ENCODE results near the gene CSNK1G2.

CSNK1G2 gene

DNA sequence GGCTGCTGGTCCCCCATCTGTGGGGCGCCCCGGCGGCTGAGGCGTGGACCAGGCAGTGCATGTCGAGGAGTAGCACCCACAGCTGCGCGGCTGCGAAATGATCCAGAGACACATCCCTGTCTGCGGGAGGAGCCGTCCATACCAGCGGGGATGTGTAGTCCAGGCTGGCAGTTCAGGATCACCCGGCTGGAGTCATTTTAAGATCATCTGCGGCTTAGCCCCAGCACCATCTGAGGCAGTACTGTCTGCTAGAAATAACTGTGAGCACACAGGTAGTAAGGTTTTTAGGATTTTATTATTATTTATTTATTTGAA lies 32.7 kb upstream of the CSNK1G2 start:
- H3K4me3 ChIP-seq (ENCODE audit: low read depth in 1 of 2, low read length in 1 of 2) = no peak overlapping the region
- H3K27me3 ChIP-seq = peaks cover 8% of the 10 kb centered on the region
- H3K36me3 ChIP-seq = peaks cover 5% of the 10 kb centered on the region
- no peak overlapping the region for H3K27ac ChIP-seq
- H3K9me3 ChIP-seq = no peaks in the 10 kb centered on the region
- peaks cover 12 to 16% of the 10 kb centered on the region in 2 experiments for H3K4me1 ChIP-seq (ENCODE audit: control insufficient read depth in 1 of 2, insufficient read depth in 1 of 2, low read depth in 1 of 2, low read length in 1 of 2)
- TF ChIP-seq, protein P1, sequence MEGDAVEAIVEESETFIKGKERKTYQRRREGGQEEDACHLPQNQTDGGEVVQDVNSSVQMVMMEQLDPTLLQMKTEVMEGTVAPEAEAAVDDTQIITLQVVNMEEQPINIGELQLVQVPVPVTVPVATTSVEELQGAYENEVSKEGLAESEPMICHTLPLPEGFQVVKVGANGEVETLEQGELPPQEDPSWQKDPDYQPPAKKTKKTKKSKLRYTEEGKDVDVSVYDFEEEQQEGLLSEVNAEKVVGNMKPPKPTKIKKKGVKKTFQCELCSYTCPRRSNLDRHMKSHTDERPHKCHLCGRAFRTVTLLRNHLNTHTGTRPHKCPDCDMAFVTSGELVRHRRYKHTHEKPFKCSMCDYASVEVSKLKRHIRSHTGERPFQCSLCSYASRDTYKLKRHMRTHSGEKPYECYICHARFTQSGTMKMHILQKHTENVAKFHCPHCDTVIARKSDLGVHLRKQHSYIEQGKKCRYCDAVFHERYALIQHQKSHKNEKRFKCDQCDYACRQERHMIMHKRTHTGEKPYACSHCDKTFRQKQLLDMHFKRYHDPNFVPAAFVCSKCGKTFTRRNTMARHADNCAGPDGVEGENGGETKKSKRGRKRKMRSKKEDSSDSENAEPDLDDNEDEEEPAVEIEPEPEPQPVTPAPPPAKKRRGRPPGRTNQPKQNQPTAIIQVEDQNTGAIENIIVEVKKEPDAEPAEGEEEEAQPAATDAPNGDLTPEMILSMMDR (IDR thresholded peaks at IDR 0.05) = no peak

DNA sequence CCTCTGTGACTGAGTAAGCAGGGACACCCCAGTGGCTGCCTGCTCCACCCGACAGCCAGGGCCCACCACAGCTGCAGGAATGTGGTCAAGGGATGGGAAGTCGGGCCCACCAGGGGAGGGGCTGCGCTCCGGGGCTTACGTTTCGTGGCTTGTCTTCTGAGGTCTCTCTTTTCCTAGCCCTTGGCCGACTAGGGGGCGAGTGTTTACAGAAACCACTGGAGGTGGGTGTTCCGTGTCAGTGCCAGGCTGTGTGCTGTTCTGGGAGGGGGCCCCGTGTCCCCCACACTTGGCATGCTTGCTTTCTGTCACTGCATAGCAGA lies 31.3 kb upstream of the CSNK1G2 start:
- Histone ChIP-seq H3K4me1 (ENCODE audit: control insufficient read depth in 1 of 2, insufficient read depth in 1 of 2, low read depth in 1 of 2, low read length in 1 of 2) (peaks cover 6 to 8% of the 10 kb centered on the region in 2 experiments), H3K36me3 (peaks cover 5% of the 10 kb centered on the region), H3K27me3 (peaks cover 8% of the 10 kb centered on the region), H3K4me3 (ENCODE audit: low read depth in 1 of 2, low read length in 1 of 2) (no peak overlapping the region), H3K9me3 (no peaks in the 10 kb centered on the region), H3K27ac (no peak overlapping the region)
- TF ChIP-seq, protein P1 (IDR thresholded peaks at IDR 0.05) = no peak

DNA sequence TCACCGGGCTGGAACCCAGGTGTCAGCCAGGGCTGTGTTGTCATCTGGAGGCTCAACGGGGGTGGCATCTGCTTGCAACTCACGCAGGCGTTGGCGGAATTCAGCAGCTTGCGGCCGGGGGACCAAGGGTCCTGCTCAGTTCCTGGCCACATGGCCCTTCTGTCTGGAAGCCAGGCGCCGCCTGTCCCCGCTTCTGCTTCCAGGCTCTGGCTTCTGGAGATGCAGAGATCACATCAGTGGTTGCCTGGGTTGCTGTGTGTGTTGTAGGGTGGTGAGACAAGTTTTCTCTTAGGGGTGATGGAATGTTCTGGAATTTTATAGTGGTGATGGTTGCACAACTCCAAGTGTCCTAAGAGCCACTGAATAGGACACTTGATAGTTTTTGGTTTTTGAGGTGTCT lies 30.8 kb upstream of the CSNK1G2 start:
- TF ChIP-seq, protein P1 (IDR thresholded peaks at IDR 0.05) = no peak
- Histone ChIP-seq H3K36me3 (peaks cover 5% of the 10 kb centered on the region), H3K4me1 (ENCODE audit: control insufficient read depth in 1 of 2, insufficient read depth in 1 of 2, low read depth in 1 of 2, low read length in 1 of 2) (peaks cover 1 to 5% of the 10 kb centered on the region in 2 experiments), H3K4me3 (ENCODE audit: low read depth in 1 of 2, low read length in 1 of 2) (no peak overlapping the region), H3K27ac (no peak overlapping the region), H3K9me3 (no peaks in the 10 kb centered on the region), H3K27me3 (peaks cover 8% of the 10 kb centered on the region)

DNA sequence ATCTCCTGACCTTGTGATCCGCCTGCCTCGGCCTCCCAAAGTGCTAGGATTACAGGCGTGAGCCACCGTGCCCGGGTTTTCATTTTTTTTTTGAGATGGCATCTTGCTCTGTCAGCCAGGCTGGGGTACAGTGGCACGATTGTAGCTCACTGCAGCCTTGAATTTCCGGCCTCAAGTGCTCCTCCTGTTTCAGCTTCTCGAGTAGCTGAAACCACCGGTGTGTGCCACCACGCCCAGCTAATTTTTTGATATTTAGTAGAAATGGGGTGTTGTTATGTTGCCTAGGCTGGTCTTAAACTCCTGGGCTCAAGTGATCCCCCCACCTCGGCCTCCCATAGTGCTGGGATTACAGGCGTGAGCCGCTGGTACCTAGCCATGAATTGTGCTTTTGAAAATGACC lies 29.9 kb upstream of the CSNK1G2 start:
- H3K9me3 ChIP-seq = no peaks in the 10 kb centered on the region
- peaks cover 8% of the 10 kb centered on the region for H3K27me3 ChIP-seq
- no peak overlapping the region for H3K27ac ChIP-seq
- no peak overlapping the region for H3K4me3 ChIP-seq (ENCODE audit: low read depth in 1 of 2, low read length in 1 of 2)
- no peaks in the 10 kb centered on the region for H3K4me1 ChIP-seq (ENCODE audit: control insufficient read depth in 1 of 2, insufficient read depth in 1 of 2, low read depth in 1 of 2, low read length in 1 of 2)
- H3K36me3 ChIP-seq = peaks cover 5% of the 10 kb centered on the region
- TF ChIP-seq, protein P1 (IDR thresholded peaks at IDR 0.05) = no peak

DNA sequence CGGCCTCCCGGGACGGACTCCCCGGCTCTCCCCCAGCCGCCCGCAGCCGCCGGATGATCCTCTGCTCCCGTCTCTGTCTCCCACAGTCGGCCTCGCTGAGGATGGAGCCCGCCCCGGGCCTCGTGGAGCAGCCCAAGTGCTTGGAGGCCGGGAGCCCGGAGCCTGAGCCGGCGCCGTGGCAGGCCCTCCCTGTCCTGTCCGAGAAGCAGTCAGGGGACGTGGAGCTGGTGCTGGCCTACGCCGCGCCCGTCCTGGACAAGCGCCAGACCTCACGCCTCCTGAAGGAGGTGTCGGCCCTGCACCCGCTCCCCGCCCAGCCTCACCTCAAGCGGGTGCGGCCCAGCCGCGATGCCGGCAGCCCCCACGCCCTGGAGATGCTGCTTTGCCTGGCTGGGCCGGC lies 29.0 kb upstream of the CSNK1G2 start:
- Histone ChIP-seq H3K36me3 (peaks cover 5% of the 10 kb centered on the region), H3K27ac (no peak overlapping the region), H3K27me3 (peaks cover 8% of the 10 kb centered on the region), H3K4me3 (ENCODE audit: low read depth in 1 of 2, low read length in 1 of 2) (no peak overlapping the region), H3K4me1 (ENCODE audit: control insufficient read depth in 1 of 2, insufficient read depth in 1 of 2, low read depth in 1 of 2, low read length in 1 of 2) (no peaks in the 10 kb centered on the region), H3K9me3 (no peaks in the 10 kb centered on the region)
- TF ChIP-seq, protein P1 (IDR thresholded peaks at IDR 0.05) = no peak

Measured in neutrophil (primary cell).